DMS53 treated with DMSO at 0.1 percent for 48 hours (cell line): ENCODE data around the gene CASKIN1.

Experiments used
- DNase-seq: peaks from one replicate; lab custom pipeline; 2025; ENCODE audit not compliant: unreplicated experiment; lab: John Stamatoyannopoulos, UW

Gene CASKIN1

GRCh38 chr16:2194166-2194834, 2.1 kb downstream of the CASKIN1 start:
- DNase-seq: no peak

- DNase-seq: no peak
Measured at GRCh38 chr16:2191446-2191706, 5.0 kb downstream of the CASKIN1 start.

- no peak for DNase-seq
Measured at GRCh38 chr16:2190659-2191445, 5.6 kb downstream of the CASKIN1 start.

- no peak for DNase-seq
Measured at GRCh38 chr16:2190002-2190658, 6.3 kb downstream of the CASKIN1 start.

GRCh38 chr16:2189252-2189893, 7.0 kb downstream of the CASKIN1 start:
- no peak for DNase-seq

GRCh38 chr16:2188395-2188794, 8.0 kb downstream of the CASKIN1 start:
- DNase-seq: no peak

- DNase-seq: no peak
Measured at GRCh38 chr16:2187212-2187611, 9.2 kb downstream of the CASKIN1 start.

- DNase-seq: no peak
Measured at GRCh38 chr16:2186505-2186904, 9.9 kb downstream of the CASKIN1 start.

GRCh38 chr16:2186064-2186463, 10.3 kb downstream of the CASKIN1 start:
- DNase-seq: no peak

- DNase-seq: no peak
Measured at GRCh38 chr16:2184962-2185361, 11.4 kb downstream of the CASKIN1 start.

GRCh38 chr16:2184346-2184745, 12.1 kb downstream of the CASKIN1 start:
- no peak for DNase-seq

GRCh38 chr16:2183671-2184070, 12.7 kb downstream of the CASKIN1 start:
- no peak for DNase-seq

- DNase-seq: no peak
Measured at GRCh38 chr16:2181952-2182351, 14.5 kb downstream of the CASKIN1 start.

GRCh38 chr16:2180962-2181923, 15.2 kb downstream of the CASKIN1 start:
- DNase-seq: no peak

- no peak for DNase-seq
Measured at GRCh38 chr16:2180461-2180860, 15.9 kb downstream of the CASKIN1 start.

- no peak for DNase-seq
Measured at GRCh38 chr16:2179576-2179975, 16.8 kb downstream of the CASKIN1 start.

- no peak for DNase-seq
Measured at GRCh38 chr16:2179107-2179501, 17.3 kb downstream of the CASKIN1 start.

- no peak for DNase-seq
Measured at GRCh38 chr16:2178321-2179106, 17.9 kb downstream of the CASKIN1 start.

GRCh38 chr16:2177561-2177960, 18.8 kb downstream of the CASKIN1 start:
- DNase-seq: no peak

- no peak for DNase-seq
Measured at GRCh38 chr16:2177101-2177500, 19.3 kb downstream of the CASKIN1 start.
